Measurements from ENCODE around the gene RASGRF1.

GRCh38 chr15:78932258-78932808 lies 158.2 kb downstream of the RASGRF1 start:
- TF ChIP-seq CTCF (conservative IDR thresholded peaks at IDR 0.05; ENCODE audit: low read depth, low read length) (no peak), EZH2 (IDR thresholded peaks at IDR 0.05; ENCODE audit: low read length, unreplicated experiment) (no peak), EZH2phosphoT487 (IDR thresholded peaks at IDR 0.05; ENCODE audit: borderline replicate concordance, low read length) (no peak)
